ENCODE results near the gene GNPTG. TPM values are rescaled to one million over a fixed set of nuclear protein-coding genes. Genes with fewer than 3 reads are reported as not detected.

GNPTG gene
- total and polyA plus RNA-seq, 9 of the 15 experiments (the other 6 are each of a cell fraction or from before 2014, with no cell fraction given) = 0.69 to 33.3 (median 13.6) TPM

GRCh38 chr16:1372292-1372950 is 20.7 kb downstream of the GNPTG start:
- ChIA-PET CTCF (ENCODE audit: low intra/inter-chr PET ratio) (no interaction called here), POLR2A (no interaction called here)
- TF ChIP-seq FOXA1 (IDR thresholded peaks at IDR 0.05; ENCODE audit: borderline replicate concordance) = no peak
- TF ChIP-seq ELF4 (CRISPR knock-in tag; IDR thresholded peaks at IDR 0.05) = no peak
- 0 out of 2 replicates have a peak, but pooled peaks have one; percentile 17 for TF ChIP-seq POLR2G (IDR thresholded peaks at IDR 0.05; ENCODE audit: low read depth, low read length)
- TF ChIP-seq E2F8 (IDR thresholded peaks at IDR 0.05; ENCODE audit: low read depth, partially characterized antibody) = no peak
- no peak for TF ChIP-seq NKRF (IDR thresholded peaks at IDR 0.05; ENCODE audit: borderline replicate concordance)
- no peaks in the 10 kb centered on the region for H3K9me1 ChIP-seq (ENCODE audit: control insufficient read depth, insufficient read depth, low read length)
- ATAC-seq (no peak), DNase-seq (ENCODE audit: extremely low read depth in 1 of 4, low spot score in 3 of 4) (no peak), FAIRE-seq (no peak)
- no TSS peak for BruUV-seq (replicated peaks)
- 90% methylated on average over 15 of the region's 21 CpGs for WGBS (ENCODE audit: insufficient coverage, low coverage, missing lambda C conversion rate)
- H3K27me3 ChIP-seq (ENCODE audit: control insufficient read depth in 2 of 2, insufficient read depth in 2 of 2, low read length in 2 of 2) = no peaks in the 10 kb centered on the region
- no peak overlapping the region for H3K4me2 ChIP-seq (ENCODE audit: insufficient read depth, low read length)
- H3K36me3 ChIP-seq (ENCODE audit: control insufficient read depth, insufficient read depth, low read length) = peaks cover 24% of the 10 kb centered on the region; the same call in 2 of the 3 replicates
- in situ Hi-C loops (cut with MboI) (no loop called here), intact Hi-C loops (cut with micrococcal nuclease) (no loop called here)
- peaks cover 1 to 55% of the 10 kb centered on the region in 2 experiments; a peak in 3 of 5 replicates for H3K4me1 ChIP-seq (replicated peaks in 1 of 2; ENCODE audit: control insufficient read depth in 2 of 2, insufficient read depth in 2 of 2, low read length in 2 of 2)
- H3K9me3 ChIP-seq (replicated peaks; ENCODE audit: control insufficient read depth, insufficient read depth, low read depth, low read length) = no peaks in the 10 kb centered on the region
- H3K27ac ChIP-seq (ENCODE audit: extremely low read depth, low read depth, low read length) = no peak overlapping the region
- no peak overlapping the region for H3K4me3 ChIP-seq
- peaks cover 17% of the 10 kb centered on the region for H3K79me2 ChIP-seq (ENCODE audit: control insufficient read depth, insufficient read depth, low read length)
- no peak overlapping the region for H2AFZ ChIP-seq (ENCODE audit: low read depth, low read length)
- no peak overlapping the region for H3K9ac ChIP-seq (ENCODE audit: insufficient read depth in 1 of 2, low read depth in 2 of 2, low read length in 2 of 2)
- no peaks in the 10 kb centered on the region for H4K20me1 ChIP-seq (replicated peaks; ENCODE audit: control insufficient read depth, insufficient read depth, low read length)
